NOMO-1 treated with dmso at 0.1 percent for 144 hours (cell line): ENCODE measurements around the gene BCAT1.
"Not testable (repeated sequence)": the region's sequence is repeated elsewhere in the genome, so short reads cannot be mapped to it uniquely, and the experiment has no call there.

ENCODE experiments used
- DNase-seq: peaks from one replicate; lab custom pipeline; 2025; ENCODE audit not compliant: unreplicated experiment; lab: John Stamatoyannopoulos, UW

BCAT1 gene

GRCh38 chr12:24860546-24860945 is 88.4 kb downstream of the BCAT1 start:
- no peak for DNase-seq

- DNase-seq: no peak
These were observed 92.4 kb downstream of the BCAT1 start for GRCh38 chr12:24856541-24856940.

GRCh38 chr12:24854908-24855307 is 94.0 kb downstream of the BCAT1 start:
- no peak for DNase-seq

- no peak for DNase-seq
These were observed 94.9 kb downstream of the BCAT1 start for GRCh38 chr12:24854017-24854416.

GRCh38 chr12:24853588-24853987 is 95.3 kb downstream of the BCAT1 start:
- no peak for DNase-seq

DNA sequence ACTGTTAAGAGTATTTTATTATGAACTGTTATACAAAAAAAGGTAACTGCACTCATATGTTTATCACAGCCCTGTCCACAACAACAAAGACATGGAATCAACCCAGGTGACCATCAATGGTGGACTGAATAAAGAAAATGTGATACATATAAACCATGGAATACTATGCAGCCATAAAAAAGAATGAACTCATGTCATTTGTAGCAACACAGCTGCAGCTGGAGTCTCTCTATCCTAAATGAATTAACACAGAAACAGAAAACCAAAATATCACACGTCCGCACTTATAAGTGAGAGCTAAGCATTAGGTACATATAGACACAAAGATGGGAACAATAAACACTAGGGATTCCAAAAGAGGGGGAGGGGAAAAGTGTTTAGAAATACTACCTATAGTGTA is 95.8 kb downstream of the BCAT1 start:
- DNase-seq: no peak

DNA sequence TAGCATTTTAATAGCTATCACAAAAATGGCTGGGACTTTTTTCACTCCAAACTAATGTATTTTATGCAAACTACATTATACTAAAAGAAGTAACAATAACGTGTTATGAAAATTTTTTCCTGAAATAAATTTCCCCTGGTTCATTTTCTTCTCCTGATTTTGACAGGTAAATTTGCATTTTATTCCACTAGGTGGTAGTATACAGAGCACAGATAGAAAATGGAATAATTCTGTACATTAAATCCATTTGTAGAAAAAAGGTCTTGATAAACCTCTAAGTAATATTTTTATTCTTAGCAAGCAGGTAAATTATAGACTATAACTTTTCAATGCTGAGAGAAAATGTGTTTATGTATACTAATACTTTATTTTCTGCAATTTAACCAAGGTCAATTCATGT is 96.5 kb downstream of the BCAT1 start:
- no peak for DNase-seq

DNA sequence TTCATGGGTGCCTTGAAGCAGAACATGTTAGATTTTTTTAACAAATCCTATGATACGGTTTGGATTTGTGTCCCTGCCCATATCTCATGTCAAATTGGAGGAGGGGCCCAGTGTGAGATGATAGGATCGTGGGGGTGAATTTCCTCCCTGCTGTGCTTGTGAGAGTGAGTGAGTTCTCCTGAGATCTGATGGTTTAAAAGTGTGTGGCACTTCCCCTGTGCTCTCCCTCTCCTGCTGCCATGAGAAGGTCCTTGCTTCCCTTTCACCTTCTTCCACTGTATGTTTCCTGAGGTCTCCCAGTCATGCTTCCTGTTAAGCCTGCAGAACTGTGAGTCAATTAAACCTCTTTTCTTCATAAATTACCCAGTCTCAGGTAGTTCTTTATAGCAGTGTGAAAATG is 97.0 kb downstream of the BCAT1 start:
- not testable (repeated sequence) for DNase-seq

DNA sequence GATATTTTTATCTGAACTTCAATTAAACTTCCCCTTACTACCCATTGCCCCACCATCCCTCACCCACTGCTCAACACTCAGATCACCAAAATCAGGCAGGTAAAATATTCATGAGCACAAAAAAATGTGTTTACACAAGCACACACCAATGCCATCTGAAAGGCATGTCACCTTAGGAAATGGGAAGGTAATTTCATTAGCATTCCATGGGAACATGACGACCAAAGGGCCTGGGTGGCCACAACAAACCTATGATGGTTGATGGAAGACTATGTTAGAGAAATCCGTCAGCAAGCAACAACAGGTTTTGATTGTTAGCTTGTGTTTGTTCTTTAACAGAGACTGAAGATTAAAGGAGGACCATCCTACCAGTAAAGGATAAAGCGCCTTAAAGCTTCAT is 97.6 kb downstream of the BCAT1 start:
- no peak for DNase-seq

DNA sequence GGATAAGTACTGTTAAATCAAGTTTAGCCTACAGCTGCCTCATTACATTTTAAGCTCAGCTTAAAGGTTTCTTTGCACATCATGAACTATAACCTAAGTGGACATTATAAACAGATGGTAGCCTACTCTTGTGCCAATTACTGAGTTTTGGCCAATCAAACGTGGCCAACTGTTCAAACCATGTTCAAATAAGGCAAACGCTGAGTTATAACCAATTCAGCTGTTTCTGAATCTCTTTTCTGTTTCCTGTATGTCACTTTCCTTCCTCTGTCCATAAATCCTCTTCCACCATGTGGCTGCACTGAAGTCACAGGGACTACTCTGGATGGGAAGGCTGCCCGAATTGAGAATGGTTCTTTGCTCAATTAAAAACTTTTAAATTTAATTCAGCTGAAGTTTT is 98.4 kb downstream of the BCAT1 start:
- no peak for DNase-seq

- DNase-seq: no peak
These were observed 99.9 kb downstream of the BCAT1 start for GRCh38 chr12:24848941-24849477.

DNA sequence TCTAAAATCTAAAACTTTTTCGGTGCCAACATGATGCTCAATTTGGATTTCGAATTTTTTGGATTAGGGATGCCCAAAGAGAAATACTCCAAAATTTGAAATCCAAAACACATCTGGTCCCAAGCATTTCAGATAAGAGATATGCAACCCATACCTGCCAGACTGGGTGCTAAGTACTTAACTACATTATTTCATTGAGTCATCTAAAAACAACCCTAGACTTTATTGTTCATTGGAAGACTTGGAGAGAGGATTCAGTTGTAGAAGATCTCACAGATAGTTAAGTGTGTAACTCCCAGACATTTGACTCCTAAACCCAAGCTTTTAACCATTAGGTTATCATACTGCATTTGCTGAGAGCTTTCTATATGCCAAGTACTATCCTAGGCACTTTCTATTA is 102.2 kb downstream of the BCAT1 start:
- no peak for DNase-seq

DNA sequence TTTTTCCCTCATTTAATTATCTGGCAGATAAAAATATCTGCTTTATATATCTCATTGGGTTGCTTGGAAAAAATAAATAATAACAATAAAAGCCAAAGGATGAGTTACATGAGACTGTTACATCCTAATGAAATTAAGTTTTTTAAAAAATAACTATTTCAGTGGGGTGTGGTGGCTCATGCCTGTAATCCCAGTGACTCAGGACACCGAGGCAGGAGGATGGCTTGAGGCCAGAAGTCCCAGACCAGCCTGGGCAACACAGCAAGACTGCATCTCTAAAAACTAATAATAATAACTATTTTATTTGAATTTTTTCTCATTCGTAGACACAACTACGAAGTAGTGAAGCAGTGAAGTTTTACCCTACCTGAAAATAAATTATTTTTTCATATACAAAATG is 103.3 kb downstream of the BCAT1 start:
- DNase-seq: no peak

DNA sequence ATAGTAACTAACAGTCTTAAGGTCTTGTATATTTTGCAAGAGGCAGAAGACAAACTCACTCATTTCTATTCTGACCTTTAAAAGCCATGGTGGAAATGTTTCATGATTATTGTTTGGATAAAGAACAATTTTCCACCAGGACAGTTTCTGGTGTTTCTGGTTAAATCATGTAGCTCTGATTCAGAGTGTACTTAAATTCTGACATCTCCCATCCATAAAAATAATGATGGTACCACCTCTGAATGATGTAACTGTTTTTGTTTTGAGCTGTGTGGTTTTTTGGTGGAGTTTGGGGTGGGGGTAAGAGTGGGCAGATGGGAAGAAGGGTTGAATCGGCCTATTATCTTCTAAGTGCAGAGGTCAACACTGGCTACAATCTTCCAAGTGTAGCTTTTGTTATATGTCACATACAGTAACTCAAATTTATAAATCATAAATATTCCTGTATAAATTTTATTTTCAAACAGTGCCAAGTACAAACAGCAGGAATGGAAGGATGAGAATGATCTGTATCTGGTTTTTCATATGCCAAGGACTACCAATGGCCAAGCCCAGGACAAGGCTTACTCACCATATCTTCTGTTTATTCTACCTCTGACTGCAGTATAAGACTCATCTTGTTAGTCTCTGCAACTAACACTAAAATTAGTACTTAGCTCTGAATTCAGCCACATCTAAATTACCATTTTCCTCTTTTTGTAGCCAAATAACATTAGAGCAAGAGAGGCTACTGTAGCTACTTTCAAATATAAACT is 108.7 kb downstream of the BCAT1 start:
- DNase-seq: no peak

- no peak for DNase-seq
These were observed 109.6 kb downstream of the BCAT1 start for GRCh38 chr12:24839268-24839791.

DNA sequence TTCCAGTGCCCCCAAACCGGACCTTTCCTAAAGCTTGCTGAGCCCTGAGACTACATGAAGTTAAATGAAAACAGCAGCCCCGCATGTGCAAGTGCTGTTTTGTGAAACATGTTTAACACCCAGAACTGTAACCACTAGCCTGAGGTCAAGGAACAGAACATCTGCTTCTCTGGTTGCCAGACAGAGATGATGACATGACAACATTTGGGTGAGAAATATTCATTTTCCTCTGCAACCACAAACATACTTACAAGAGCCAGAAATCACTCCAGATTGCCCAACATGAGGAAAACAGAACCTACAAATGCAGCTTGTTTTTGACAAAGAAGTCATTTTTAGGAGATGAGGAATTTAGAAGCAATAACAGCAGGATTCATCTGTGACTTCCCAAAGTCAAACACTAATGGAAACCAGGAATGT is 110.4 kb downstream of the BCAT1 start:
- peak; percentile 33 for DNase-seq

GRCh38 chr12:24835377-24835776 is 113.5 kb downstream of the BCAT1 start:
- DNase-seq: no peak

DNA sequence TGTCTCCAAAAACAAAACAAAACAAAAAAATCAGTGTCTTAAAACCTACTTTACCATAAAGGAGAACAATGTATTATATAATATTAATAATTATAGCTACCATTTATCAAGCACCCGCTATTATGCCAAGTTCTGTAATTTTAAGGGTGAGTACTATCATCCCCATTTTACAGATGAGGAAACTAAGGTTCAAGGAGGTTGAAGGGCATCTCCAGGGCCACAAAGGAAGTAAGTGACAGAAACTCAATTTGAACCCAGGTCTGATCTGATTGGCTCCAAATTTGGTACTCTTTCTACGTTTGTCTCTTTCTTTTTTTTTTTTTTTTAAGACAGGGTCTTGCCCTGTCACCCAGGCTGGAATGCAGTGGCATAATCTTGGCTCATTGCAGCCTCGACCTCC is 115.4 kb downstream of the BCAT1 start:
- DNase-seq: no peak

DNA sequence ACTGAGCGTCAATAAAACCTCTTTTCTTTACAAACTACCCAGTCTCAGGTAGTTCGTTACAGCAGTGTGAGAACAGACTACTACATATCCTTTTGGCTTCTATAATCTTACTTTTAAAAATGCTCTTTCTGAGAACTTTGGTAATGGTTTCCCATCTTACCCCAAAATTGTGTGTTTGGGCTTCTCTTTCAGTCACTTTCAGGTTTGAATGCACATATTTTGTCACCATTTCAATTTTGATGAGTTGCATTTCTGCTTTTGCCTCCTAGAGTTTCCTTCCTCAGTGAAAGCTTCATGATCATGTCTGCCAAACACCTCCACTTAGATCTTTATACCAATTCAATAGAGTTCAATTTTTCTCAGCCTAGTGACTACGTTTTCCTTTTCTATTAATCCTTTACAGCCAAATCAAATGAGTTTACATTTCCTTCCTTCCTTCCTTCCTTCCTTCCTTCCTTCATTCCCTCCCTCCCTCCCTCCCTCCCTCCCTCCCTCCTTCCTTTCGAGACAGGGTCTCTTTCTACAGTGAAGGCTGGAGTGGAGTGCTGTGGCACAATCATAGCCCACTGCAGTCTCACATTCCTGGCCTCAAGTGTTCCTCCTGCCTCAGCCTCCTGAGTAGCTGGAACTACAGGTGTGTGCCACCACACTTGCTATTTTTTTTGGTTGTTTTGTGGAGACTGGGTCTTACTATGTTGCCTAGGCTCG is 124.9 kb downstream of the BCAT1 start:
- DNase-seq: no peak

DNA sequence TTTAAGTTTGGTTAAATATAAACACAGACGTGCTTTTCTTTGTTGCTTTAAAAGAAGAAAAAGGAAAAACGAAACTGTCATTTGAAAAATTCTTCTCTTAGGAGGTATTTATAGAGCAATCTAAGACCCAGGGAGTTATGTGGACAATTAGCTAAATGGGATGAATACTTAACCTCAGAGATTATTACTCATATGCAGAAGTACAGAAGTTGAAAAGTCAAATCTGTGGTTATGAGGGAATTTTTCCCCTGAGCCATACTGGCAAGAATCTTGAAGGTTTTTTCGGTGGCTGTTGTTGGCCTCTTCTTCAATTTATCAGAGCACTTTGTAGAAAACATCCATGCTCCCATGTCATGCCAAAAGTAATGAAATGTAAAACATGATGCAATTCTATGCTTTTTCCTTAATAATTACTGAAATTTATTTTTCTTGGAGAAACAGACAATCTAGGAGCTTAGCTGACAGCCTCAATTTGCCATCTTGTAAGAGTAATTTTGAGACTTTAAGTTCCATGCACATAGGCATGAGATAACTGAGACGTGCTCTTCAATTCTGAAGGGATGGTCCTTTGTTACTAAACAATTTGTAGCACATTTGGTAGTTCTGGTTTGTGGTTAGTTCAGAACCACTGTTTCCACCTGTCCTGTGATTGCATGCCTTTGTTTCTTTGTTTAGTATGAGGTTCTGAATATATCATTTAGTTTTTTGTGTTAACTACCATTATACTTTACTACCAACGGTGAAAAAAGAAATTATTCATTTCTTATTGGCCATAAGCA is 126.6 kb downstream of the BCAT1 start:
- no peak for DNase-seq

DNA sequence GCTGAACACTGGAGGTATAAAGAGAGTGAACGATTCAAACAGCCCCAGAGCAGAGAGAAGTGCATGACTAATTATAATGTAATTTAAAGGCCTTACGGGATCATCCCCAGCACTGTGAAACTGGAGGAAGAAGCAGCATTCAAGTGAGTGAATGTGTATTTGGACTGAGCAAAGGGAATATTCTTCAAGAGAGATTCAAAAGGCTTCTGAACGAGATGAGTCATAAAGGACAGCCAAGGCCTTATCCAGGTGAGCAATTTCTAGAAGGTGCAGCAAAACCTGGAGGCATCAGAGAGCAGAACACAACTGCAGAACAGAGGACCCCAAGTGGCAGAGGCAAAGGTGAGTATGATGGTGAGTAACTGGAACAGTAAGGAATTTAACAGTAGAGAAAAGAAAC is 127.2 kb downstream of the BCAT1 start:
- DNase-seq: no peak
